ENCODE measurements around the gene HMCN1.
"Not testable (repeated sequence)": the region's sequence is repeated elsewhere in the genome, so short reads cannot be mapped to it uniquely, and the experiment has no call there.

HMCN1 gene

DNA sequence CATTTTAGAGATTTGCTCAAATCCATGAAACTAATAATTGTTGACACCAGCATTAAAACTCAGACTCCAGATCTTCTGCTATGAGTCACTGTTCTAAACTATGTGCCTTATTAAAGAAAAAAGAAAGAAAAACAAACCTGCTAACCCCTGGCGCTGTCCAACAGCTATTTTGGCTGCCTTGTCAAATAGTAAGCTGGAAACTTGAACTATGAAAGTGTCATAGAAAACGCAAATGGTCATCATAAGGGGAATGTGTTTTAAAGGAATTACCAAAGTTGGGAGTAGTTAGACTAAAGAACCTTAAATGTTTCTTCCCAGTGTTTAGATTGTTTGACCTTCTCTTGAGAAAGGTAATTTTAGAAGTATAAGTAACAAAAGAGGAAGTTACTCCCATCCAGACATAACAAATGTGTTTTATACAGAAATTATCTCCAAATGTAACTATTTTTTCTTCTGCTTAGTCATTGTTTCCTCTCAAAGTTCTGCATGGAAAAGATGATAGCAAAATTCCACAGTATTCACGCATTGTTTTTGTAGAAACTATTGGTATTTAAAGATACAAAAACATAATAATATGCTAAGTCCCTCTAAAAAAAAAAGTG lies 368.5 kb downstream of the HMCN1 start:
- DNase-seq, result no peak

DNA sequence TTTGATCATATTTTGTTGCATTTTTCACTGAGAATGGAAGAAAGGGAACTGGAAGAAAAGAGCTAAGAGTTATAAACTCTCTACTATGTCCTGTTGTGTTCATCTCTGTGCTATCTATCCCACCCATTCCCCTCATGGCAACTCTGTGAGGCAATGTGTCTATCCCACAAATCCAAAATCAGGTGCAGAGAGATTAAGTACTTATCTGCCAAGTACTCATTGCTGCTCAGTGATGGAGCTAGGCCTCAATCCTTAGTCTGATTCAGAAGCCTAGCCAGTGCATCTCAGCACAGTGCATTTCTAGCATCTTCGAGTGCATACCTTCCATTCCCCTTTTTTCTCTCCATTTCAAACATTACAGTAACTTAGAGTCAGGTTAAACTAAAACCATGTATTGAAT lies 370.3 kb downstream of the HMCN1 start:
- no peak for DNase-seq

DNA sequence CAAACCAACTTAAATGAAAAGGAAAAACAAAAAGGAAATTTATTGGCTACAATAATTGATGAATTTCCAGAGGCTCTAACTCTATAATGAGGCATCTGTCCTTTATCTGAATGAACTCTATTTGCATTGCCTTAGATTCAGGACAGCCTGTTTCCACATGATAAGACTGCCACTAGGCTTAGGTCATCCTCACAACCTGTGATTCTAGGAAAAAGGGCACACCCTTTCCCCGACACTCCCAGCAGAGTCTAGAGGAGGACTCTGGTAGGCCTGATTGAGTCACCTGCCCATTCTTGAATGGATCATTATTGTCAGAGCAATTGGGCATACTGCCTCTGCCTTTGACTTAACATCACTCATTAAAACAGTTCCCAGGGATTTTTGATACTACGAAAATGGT lies 378.1 kb downstream of the HMCN1 start:
- DNase-seq, result no peak

- DNase-seq, result no peak
Measured at GRCh38 chr1:186113461-186113860, 379.3 kb downstream of the HMCN1 start.

DNA sequence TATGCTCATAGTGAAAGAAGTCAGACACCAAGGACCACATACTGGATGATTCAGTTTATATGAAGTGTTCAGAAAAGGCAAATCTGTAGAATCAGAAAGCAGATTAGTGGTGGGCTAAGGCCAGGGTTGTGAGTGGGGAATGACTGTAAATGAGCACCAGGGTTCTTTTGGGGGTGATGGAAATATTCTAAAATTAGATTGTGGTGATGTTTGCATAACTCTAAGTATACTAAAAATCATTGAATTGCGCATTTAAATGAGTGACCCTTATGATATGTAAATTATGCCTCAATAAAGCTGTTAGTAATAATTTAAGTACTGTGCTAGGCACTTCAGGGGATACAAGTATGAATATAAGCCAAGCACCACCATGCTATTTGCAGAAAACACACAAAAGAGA lies 384.5 kb downstream of the HMCN1 start:
- no peak for DNase-seq

DNA sequence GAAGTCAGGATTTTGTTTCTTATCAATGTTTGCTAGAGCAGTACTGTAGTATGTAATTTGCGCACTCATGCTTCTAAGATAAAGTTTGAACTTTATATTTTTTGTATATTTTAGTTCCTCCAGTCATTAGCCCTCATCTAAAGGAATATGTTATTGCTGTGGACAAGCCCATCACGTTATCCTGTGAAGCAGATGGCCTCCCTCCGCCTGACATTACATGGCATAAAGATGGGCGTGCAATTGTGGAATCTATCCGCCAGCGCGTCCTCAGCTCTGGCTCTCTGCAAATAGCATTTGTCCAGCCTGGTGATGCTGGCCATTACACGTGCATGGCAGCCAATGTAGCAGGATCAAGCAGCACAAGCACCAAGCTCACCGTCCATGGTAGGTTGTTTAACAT lies 388.6 kb downstream of the HMCN1 start:
- DNase-seq, result no peak

DNA sequence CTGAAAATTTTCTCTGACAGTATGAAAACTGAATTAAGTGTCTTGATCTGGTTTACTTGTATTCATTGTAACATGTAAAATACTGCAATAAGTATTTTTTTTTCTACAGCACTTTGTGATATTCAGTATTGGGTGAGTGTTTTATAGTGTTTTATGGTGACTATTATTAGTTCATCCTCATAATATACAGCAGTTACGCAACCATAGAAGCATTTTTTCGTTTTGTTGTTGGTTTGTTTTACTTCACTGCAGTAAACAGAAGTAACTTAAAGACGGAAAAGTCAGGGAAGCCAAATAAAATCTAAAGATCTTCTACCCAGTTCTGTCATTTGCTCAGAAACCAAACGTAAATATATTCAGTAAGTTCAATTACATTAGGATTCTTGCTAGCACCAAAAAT lies 390.8 kb downstream of the HMCN1 start:
- DNase-seq, result no peak

GRCh38 chr1:186125511-186125910 lies 391.3 kb downstream of the HMCN1 start:
- DNase-seq, result no peak

GRCh38 chr1:186129758-186130157 lies 395.6 kb downstream of the HMCN1 start:
- no peak for DNase-seq

- no peak for DNase-seq
Measured at GRCh38 chr1:186139115-186139514, 404.9 kb downstream of the HMCN1 start.

DNA sequence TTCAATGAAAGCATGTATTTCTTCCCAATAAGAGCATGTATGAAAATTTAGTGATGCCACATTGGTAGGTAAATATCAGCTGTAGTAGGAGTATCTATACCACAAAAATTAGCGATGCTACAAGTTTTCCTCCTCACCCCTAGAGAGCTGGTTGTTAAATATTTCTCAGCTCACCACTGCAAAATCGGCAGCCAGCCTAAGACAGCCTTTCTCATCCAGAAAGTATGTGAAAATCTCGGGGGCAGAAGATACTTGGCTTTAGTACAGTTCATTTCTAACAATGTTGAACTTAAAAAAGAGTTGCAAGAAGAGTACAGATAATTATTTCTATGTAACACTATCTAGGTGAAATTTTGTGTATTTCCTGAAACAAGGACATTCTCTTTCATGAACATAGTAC lies 405.5 kb downstream of the HMCN1 start:
- DNase-seq, result no peak

DNA sequence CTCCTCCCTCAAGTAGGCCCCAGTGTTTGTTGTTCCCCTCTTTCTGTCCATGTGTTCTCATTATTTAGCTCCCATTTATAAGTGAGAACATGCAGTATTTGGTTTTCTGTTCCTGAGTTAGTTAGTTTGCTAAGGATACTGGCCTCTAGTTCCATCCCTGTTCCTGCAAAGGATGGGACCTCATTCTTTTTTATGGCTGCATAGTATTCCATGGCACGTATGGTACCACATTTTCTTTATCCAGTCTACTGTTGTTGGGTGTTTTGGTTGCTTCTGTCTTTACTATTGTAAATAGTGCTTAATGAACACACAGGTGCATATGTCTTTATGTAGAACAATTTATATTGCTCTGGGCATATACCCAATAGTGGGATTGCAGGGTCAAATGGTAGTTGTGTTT lies 408.0 kb downstream of the HMCN1 start:
- no peak for DNase-seq

DNA sequence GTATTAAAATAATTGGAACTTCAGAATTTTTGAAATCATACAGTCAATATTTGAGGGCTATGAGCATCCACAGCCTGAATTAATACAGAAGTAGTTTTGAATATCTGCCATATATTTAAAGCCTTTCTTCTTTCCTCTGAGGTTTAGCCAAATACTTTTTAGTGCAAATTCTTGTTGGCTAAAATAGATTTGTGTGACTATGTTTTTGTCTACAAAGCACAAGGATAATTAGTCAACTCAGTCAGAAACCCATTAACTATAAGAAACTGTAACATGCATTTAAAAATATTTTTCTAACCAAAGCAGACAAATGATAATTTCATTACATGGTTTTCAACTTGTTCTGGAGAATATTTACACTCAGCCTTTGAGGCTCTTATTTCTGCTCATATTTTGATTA lies 408.7 kb downstream of the HMCN1 start:
- no peak for DNase-seq

- no peak for DNase-seq
Measured at GRCh38 chr1:186143481-186143880, 409.3 kb downstream of the HMCN1 start.

DNA sequence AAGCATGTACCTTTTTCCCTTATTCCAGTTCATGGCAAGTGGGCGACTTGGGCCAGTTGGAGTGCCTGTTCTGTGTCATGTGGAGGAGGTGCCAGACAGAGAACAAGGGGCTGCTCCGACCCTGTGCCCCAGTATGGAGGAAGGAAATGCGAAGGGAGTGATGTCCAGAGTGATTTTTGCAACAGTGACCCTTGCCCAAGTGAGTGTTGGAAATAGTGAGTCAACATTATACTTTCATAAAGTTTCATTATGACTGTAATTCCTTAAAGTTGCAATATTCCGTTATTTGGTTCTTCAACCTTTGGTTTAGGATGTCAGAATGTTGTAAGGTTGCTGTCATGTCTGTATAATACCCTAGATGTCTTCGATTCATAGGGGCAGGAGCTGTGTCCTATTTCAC lies 410.3 kb downstream of the HMCN1 start:
- no peak for DNase-seq

GRCh38 chr1:186146974-186147373 lies 412.8 kb downstream of the HMCN1 start:
- DNase-seq, result no peak

DNA sequence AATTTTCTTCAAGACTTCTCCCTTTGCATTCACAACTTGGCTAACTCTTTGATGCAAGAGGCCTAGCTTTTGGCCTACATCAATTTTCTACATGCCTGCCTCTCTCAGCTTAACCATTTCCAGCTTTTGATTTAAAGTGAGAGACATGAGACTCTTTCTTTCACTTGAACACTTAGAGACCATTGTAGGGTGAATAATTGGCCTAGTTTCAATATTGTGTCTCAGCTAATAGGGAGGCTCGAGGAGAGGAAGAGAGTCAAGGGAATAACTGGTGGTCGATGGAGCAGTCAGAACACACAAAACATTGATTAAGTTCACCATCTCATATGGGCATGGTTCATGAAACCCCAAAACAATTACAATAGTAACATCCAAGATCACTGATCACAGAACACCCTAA lies 415.4 kb downstream of the HMCN1 start:
- DNase-seq, result no peak

- no peak for DNase-seq
Measured at GRCh38 chr1:186152227-186152619, 418.0 kb downstream of the HMCN1 start.

DNA sequence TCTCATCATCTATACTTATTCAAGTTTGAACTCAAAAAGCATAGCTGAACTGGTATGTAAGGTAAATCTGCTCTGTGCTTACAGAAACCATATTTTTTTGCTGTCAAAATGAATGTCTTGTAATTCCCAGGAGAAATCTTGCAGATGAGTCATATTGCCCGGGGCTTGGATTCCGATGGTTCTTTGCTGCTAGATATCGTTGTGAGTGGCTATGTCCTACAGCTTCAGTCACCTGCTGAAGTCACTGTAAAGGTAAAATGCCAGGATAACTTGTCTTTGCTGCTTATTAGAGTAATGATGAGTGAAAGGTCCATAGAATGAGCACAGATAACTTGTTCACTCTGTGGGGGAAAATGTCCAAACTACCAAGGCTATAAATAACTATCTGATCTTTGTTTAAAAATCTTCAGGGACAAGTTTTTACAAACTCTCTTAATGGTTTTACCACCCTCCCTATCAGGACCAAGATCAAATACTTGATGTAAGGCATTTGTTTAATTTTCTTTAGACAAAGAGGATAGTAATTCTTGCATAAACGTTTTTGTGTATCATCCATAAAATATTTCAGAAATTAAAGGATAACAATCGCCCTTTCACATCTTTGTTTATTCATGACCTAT lies 418.5 kb downstream of the HMCN1 start:
- no peak for DNase-seq

DNA sequence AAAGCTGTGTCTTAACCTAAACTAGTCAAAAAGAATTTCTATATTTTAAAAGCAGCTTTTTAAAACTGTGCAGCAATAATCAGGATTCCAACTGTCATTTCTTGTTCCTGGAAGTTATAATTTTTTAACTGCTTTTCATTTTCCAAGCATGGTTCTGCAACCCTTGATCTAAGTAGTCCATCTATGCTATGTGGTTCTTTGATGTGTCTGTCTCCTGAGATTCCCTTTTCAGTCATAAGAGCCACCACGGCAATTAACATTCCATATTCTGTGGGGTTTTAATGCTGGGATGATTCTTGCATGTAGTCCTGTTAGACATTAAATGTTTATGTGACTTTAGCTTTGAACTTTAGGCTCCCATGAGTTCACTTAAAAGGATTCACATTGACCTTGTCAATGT lies 420.5 kb downstream of the HMCN1 start:
- no peak for DNase-seq

GRCh38 chr1:186155594-186155993 lies 421.4 kb downstream of the HMCN1 start:
- DNase-seq, result no peak

DNA sequence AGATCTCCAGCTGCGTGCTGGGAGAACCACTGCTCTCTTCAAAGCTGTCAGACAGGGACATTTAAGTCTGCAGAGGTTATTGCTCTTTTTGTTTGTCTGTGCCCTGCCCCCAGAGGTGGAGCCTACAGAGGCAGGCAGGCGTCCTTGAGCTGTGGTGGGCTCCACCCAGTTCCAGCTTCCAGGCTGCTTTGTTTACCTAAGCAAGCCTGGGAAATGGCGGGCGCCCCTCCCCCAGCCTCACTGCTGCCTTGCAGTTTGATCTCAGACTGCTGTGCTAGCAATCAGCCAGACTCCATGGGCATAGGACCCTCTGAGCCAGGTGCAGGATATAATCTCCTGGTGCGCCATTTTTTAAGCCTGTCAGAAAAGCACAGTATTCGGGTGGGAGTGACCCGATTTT lies 428.7 kb downstream of the HMCN1 start:
- DNase-seq, result not testable (repeated sequence)

DNA sequence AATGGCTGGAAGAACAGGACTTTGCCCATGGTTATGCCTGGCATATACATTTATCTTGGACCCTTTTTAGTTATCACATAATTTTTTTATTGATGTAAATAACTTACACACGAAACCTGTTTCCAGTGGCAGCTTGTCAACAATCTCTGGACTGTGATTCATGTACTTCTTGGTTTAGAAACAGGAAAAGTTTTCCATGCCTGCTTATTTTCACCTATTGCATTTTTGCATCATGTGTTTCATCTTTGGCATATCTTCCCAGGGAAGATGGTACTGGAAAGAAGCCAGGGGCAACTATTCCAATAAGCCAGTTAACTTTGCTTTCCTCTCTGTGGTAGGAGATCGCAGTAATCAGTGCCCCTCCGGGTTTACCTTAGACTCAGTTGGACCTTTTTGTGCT lies 430.6 kb downstream of the HMCN1 start:
- DNase-seq, result no peak

GRCh38 chr1:186165303-186165702 lies 431.1 kb downstream of the HMCN1 start:
- DNase-seq, result no peak

DNA sequence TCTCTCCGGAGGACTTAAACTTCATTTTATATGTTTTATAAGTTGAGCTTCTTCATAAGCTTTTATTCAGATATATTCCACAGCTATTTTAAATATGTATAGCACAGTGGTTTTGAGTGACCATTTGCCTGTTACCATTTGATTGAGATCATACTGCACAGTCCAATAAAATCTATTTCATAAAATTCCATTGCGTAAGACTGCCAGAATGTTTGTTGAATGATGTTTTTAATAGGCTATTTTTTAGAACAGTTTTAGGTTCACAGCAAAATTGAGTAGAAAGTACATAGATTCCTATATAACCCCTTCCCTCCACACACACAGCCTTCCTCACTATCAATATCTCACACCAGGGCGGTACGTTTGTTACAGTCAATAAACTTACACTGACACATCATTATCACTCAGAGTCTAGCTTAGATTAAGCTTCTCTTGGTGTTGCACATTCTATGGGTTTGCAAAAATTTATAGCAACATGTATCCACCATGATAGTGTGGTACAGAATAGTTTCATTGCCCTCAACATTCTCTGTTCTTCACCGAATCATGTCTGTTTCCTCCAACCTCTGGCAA lies 433.0 kb downstream of the HMCN1 start:
- DNase-seq, result no peak
